Articular chondrocyte of knee joint (primary cell): Measurements from ENCODE around the gene USP17L17. TPM values are rescaled to one million over a fixed set of nuclear protein-coding genes. Genes with fewer than 3 reads are reported as not detected.

ENCODE experiments used
- total RNA-seq: library from RNA; depleted of rRNA; stranded (reverse); fragments of >200 nt; gene quantifications from 2 replicates; pipeline ENCODE4 v1.2.3, GENCODE V29; 2012

Gene USP17L17, protein sequence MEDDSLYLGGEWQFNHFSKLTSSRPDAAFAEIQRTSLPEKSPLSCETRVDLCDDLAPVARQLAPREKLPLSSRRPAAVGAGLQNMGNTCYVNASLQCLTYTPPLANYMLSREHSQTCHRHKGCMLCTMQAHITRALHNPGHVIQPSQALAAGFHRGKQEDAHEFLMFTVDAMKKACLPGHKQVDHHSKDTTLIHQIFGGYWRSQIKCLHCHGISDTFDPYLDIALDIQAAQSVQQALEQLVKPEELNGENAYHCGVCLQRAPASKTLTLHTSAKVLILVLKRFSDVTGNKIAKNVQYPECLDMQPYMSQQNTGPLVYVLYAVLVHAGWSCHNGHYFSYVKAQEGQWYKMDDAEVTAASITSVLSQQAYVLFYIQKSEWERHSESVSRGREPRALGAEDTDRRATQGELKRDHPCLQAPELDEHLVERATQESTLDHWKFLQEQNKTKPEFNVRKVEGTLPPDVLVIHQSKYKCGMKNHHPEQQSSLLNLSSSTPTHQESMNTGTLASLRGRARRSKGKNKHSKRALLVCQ
- not detected in 2 replicates for total RNA-seq

DNA sequence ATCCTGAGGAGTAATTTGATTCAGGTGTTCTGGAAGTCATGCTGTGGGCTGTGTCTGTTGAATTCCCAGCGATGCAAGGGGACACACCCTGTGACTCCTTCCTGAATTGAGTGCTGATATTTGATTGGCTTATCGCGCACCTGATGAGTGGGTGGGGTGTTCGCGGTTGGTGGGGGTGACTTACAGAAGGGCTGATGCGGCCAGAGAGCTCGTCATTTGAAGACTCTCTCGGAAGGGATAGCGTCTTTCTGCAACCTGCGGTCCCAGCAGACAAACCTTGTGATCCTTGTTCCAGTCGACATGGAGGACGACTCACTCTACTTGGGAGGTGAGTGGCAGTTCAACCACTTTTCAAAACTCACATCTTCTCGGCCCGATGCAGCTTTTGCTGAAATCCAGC is at the start of gene USP17L17:
USP17L17 (plus strand) TSS at position 301 of the 400 bp plus-strand sequence; CDS start at position 301, 0 bp downstream.

DNA sequence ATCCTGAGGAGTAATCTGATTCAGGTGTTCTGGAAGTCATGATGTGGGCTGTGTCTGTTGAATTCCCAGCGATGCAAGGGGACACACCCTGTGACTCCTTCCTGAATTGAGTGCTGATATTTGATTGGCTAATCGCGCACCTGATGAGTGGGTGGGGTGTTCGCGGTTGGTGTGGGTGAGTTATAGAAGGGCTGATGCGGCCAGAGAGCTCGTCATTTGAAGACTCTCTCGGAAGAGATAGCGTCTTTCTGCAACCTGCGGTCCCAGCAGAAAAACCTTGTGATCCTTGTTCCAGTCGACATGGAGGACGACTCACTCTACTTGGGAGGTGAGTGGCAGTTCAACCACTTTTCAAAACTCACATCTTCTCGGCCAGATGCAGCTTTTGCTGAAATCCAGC is 33.3 kb upstream of the USP17L17 start, which contains the start of gene USP17L10:
USP17L10 (plus strand) TSS at position 301 of the 400 bp plus-strand sequence; CDS start at position 301, 0 bp downstream.

DNA sequence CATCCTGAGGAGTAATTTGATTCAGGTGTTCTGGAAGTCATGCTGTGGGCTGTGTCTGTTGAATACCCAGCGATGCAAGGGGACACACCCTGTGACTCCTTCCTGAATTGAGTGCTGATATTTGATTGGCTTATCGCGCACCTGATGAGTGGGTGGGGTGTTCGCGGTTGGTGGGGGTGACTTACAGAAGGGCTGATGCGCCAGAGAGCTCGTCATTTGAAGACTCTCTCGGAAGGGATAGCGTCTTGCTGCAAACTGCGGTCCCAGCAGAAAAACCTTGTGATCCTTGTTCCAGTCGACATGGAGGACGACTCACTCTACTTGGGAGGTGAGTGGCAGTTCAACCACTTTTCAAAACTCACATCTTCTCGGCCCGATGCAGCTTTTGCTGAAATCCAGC is 28.6 kb upstream of the USP17L17 start, which contains the start of gene USP17L11:
USP17L11 (plus strand) TSS at position 301 of the 400 bp plus-strand sequence; CDS start at position 301, 0 bp downstream.

DNA sequence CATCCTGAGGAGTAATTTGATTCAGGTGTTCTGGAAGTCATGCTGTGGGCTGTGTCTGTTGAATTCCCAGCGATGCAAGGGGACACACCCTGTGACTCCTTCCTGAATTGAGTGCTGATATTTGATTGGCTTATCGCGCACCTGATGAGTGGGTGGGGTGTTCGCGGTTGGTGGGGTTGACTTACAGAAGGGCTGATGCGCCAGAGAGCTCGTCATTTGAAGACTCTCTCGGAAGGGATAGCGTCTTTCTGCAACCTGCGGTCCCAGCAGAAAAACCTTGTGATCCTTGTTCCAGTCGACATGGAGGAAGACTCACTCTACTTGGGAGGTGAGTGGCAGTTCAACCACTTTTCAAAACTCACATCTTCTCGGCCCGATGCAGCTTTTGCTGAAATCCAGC is 23.8 kb upstream of the USP17L17 start, which contains the start of gene USP17L12:
USP17L12 (plus strand) TSS at position 301 of the 400 bp plus-strand sequence; CDS start at position 301, 0 bp downstream.

DNA sequence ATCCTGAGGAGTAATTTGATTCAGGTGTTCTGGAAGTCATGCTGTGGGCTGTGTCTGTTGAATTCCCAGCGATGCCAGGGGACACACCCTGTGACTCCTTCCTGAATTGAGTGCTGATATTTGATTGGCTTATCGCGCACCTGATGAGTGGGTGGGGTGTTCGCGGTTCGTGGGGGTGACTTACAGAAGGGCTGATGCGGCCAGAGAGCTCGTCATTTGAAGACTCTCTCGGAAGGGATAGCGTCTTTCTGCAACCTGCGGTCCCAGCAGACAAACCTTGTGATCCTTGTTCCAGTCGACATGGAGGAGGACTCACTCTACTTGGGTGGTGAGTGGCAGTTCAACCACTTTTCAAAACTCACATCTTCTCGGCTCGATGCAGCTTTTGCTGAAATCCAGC is 19.1 kb upstream of the USP17L17 start, which contains the start of gene USP17L13:
USP17L13 (plus strand) TSS at position 301 of the 400 bp plus-strand sequence; CDS start at position 301, 0 bp downstream.

DNA sequence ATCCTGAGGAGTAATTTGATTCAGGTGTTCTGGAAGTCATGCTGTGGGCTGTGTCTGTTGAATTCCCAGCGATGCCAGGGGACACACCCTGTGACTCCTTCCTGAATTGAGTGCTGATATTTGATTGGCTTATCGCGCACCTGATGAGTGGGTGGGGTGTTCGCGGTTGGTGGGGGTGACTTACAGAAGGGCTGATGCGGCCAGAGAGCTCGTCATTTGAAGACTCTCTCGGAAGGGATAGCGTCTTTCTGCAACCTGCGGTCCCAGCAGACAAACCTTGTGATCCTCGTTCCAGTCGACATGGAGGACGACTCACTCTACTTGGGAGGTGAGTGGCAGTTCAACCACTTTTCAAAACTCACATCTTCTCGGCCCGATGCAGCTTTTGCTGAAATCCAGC is 9.6 kb upstream of the USP17L17 start, which contains the start of gene USP17L15:
USP17L15 (plus strand) TSS at position 301 of the 400 bp plus-strand sequence; CDS start at position 301, 0 bp downstream.

DNA sequence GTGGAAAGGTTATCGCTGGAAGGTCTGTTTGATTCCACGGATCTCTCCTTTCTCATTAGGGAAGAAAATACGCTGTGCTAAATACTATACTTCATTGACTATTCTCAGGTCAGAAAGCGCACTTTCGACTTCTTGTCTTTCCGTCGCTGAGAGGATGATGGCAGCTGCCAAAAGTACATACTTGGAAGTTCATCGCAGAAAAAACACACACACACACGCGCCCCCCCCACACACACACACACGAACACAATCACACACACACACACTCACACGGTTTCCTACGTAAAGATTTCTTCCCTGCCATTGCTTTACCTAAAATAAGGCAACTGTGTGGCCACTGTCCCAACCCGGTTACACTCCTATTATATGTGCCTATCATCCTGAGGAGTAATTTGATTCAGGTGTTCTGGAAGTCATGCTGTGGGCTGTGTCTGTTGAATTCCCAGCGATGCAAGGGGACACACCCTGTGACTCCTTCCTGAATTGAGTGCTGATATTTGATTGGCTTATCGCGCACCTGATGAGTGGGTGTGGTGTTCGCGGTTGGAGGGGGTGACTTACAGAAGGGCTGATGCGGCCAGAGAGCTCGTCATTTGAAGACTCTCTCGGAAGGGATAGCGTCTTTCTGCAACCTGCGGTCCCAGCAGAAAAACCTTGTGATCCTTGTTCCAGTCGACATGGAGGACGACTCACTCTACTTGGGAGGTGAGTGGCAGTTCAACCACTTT is 4.4 kb downstream of the USP17L17 start, which contains the start of gene USP17L18:
USP17L18 (plus strand) TSS at position 678 of the 728 bp plus-strand sequence; CDS start at position 678, 0 bp downstream.

DNA sequence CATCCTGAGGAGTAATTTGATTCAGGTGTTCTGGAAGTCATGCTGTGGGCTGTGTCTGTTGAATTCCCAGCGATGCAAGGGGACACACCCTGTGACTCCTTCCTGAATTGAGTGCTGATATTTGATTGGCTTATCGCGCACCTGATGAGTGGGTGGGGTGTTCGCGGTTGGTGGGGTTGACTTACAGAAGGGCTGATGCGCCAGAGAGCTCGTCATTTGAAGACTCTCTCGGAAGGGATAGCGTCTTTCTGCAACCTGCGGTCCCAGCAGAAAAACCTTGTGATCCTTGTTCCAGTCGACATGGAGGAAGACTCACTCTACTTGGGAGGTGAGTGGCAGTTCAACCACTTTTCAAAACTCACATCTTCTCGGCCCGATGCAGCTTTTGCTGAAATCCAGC is 9.4 kb downstream of the USP17L17 start, which contains the start of gene USP17L19:
USP17L19 (plus strand) TSS at position 301 of the 400 bp plus-strand sequence; CDS start at position 301, 0 bp downstream.

DNA sequence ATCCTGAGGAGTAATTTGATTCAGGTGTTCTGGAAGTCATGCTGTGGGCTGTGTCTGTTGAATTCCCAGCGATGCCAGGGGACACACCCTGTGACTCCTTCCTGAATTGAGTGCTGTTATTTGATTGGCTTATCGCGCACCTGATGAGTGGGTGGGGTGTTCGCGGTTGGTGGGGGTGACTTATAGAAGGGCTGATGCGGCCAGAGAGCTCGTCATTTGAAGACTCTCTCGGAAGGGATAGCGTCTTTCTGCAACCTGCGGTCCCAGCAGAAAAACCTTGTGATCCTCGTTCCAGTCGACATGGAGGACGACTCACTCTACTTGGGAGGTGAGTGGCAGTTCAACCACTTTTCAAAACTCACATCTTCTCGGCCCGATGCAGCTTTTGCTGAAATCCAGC is 14.1 kb downstream of the USP17L17 start, which contains the start of gene USP17L20:
USP17L20 (plus strand) TSS at position 301 of the 400 bp plus-strand sequence; CDS start at position 301, 0 bp downstream.

DNA sequence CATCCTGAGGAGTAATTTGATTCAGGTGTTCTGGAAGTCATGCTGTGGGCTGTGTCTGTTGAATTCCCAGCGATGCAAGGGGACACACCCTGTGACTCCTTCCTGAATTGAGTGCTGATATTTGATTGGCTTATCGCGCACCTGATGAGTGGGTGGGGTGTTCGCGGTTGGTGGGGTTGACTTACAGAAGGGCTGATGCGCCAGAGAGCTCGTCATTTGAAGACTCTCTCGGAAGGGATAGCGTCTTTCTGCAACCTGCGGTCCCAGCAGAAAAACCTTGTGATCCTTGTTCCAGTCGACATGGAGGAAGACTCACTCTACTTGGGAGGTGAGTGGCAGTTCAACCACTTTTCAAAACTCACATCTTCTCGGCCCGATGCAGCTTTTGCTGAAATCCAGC is 18.9 kb downstream of the USP17L17 start, which contains the start of gene USP17L21:
USP17L21 (plus strand) TSS at position 301 of the 400 bp plus-strand sequence; CDS start at position 301, 0 bp downstream.

DNA sequence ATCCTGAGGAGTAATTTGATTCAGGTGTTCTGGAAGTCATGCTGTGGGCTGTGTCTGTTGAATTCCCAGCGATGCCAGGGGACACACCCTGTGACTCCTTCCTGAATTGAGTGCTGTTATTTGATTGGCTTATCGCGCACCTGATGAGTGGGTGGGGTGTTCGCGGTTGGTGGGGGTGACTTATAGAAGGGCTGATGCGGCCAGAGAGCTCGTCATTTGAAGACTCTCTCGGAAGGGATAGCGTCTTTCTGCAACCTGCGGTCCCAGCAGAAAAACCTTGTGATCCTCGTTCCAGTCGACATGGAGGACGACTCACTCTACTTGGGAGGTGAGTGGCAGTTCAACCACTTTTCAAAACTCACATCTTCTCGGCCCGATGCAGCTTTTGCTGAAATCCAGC is 23.6 kb downstream of the USP17L17 start, which contains the start of gene USP17L22:
USP17L22 (plus strand) TSS at position 301 of the 400 bp plus-strand sequence; CDS start at position 301, 0 bp downstream.

Other genes with a start within 250 kb of the USP17L17 start
- gene FAM90A26, start 73.5 kb upstream of the USP17L17 start, total RNA-seq: not detected in 2 replicates
- not detected in 2 replicates for gene USP17L10, start 33.2 kb upstream of the USP17L17 start, total RNA-seq
- gene USP17L11, start 28.5 kb upstream of the USP17L17 start, total RNA-seq: not detected in 2 replicates
- gene USP17L12, start 23.7 kb upstream of the USP17L17 start, total RNA-seq: not detected in 2 replicates
- not detected in 2 replicates for gene USP17L13, start 19.0 kb upstream of the USP17L17 start, total RNA-seq
- gene USP17L15, start 9.5 kb upstream of the USP17L17 start, total RNA-seq: not detected in 2 replicates
- gene USP17L18, start 4.8 kb downstream of the USP17L17 start, total RNA-seq: not detected in 2 replicates
- gene USP17L19, start 9.5 kb downstream of the USP17L17 start, total RNA-seq: not detected in 2 replicates
- gene USP17L20, start 14.2 kb downstream of the USP17L17 start, total RNA-seq: not detected in 2 replicates
- gene USP17L21, start 19.0 kb downstream of the USP17L17 start, total RNA-seq: not detected in 2 replicates
- gene USP17L22, start 23.7 kb downstream of the USP17L17 start, total RNA-seq: not detected in 2 replicates
- not detected in 2 replicates for gene USP17L24, start 81.3 kb downstream of the USP17L17 start, total RNA-seq
- gene USP17L25, start 86.0 kb downstream of the USP17L17 start, total RNA-seq: not detected in 2 replicates
- not detected in 2 replicates for gene USP17L26, start 90.8 kb downstream of the USP17L17 start, total RNA-seq
- gene USP17L5, start 95.5 kb downstream of the USP17L17 start, total RNA-seq: not detected in 2 replicates
- gene USP17L27, start 100.3 kb downstream of the USP17L17 start, total RNA-seq: not detected in 2 replicates
- not detected in 2 replicates for gene USP17L28, start 105.0 kb downstream of the USP17L17 start, total RNA-seq
- gene USP17L29, start 109.8 kb downstream of the USP17L17 start, total RNA-seq: not detected in 2 replicates
- gene USP17L30, start 119.2 kb downstream of the USP17L17 start, total RNA-seq: not detected in 2 replicates
- gene DEFB131A, start 200.5 kb downstream of the USP17L17 start, total RNA-seq: not detected in 2 replicates